ENCODE data around the gene DPF1.

Gene DPF1

GRCh38 chr19:38243279-38243673 is 19.3 kb upstream of the DPF1 start:
- peaks cover 2% of the 10 kb centered on the region for H3K27me3 ChIP-seq (ENCODE audit: insufficient read depth, poor library complexity, severe bottlenecking)
- TF ChIP-seq REST (IDR thresholded peaks at IDR 0.05; ENCODE audit: insufficient replicate concordance, low read depth) (no peak), CTCF (IDR thresholded peaks at IDR 0.05; ENCODE audit: insufficient read depth, low read length) (no peak), POLR2AphosphoS5 (IDR thresholded peaks at IDR 0.05; ENCODE audit: low read depth) (no peak), GABPA (IDR thresholded peaks at IDR 0.05; ENCODE audit: low read depth) (no peak), SPI1 (IDR thresholded peaks at IDR 0.05; ENCODE audit: borderline replicate concordance, low read depth) (no peak)
- H3K4me3 ChIP-seq (replicated peaks; ENCODE audit: insufficient read depth, low read length) = no peak overlapping the region
- no peak for DNase-seq (ENCODE audit: low read depth in 1 of 2, low spot score in 1 of 2)
- no peak overlapping the region for H3K27ac ChIP-seq (replicated peaks)

GRCh38 chr19:38239816-38240215 is 15.8 kb upstream of the DPF1 start:
- no peak overlapping the region for H3K4me3 ChIP-seq (replicated peaks; ENCODE audit: insufficient read depth, low read length)
- no peak overlapping the region for H3K27ac ChIP-seq (replicated peaks)
- DNase-seq (ENCODE audit: low read depth in 1 of 2, low spot score in 1 of 2) = no peak
- peaks cover 2% of the 10 kb centered on the region for H3K27me3 ChIP-seq (ENCODE audit: insufficient read depth, poor library complexity, severe bottlenecking)
- TF ChIP-seq POLR2AphosphoS5 (IDR thresholded peaks at IDR 0.05; ENCODE audit: low read depth) (no peak), REST (IDR thresholded peaks at IDR 0.05; ENCODE audit: insufficient replicate concordance, low read depth) (no peak), CTCF (IDR thresholded peaks at IDR 0.05; ENCODE audit: insufficient read depth, low read length) (no peak), GABPA (IDR thresholded peaks at IDR 0.05; ENCODE audit: low read depth) (no peak), SPI1 (IDR thresholded peaks at IDR 0.05; ENCODE audit: borderline replicate concordance, low read depth) (no peak)

- no peak for DNase-seq (ENCODE audit: low read depth in 1 of 2, low spot score in 1 of 2)
- Histone ChIP-seq H3K4me3 (replicated peaks; ENCODE audit: insufficient read depth, low read length) (no peak overlapping the region), H3K27ac (replicated peaks) (no peak overlapping the region), H3K27me3 (ENCODE audit: insufficient read depth, poor library complexity, severe bottlenecking) (peaks cover 11% of the 10 kb centered on the region)
- TF ChIP-seq POLR2AphosphoS5 (IDR thresholded peaks at IDR 0.05; ENCODE audit: low read depth) (no peak), GABPA (IDR thresholded peaks at IDR 0.05; ENCODE audit: low read depth) (no peak), SPI1 (IDR thresholded peaks at IDR 0.05; ENCODE audit: borderline replicate concordance, low read depth) (no peak), CTCF (IDR thresholded peaks at IDR 0.05; ENCODE audit: insufficient read depth, low read length) (no peak), REST (IDR thresholded peaks at IDR 0.05; ENCODE audit: insufficient replicate concordance, low read depth) (no peak)
Measured at GRCh38 chr19:38234615-38235014, 10.6 kb upstream of the DPF1 start.

Measured in HL-60 (cell line).